GM18868 (cell line): ENCODE data around the gene GSTP1.
"Not testable (repeated sequence)": the region's sequence is repeated elsewhere in the genome, so short reads cannot be mapped to it uniquely, and the experiment has no call there.

Source experiments
- ATAC-seq: cut with Tn5 transposase; IDR thresholded peaks from one replicate; pipeline ENCODE4 v1.9.1; 2021; ENCODE audit warnings: mild to moderate bottlenecking, moderate library complexity; ENCODE audit not compliant: unreplicated experiment

The GSTP1 gene

GRCh38 chr11:67613313-67613959, 29.8 kb downstream of the GSTP1 start:
- no peak for ATAC-seq

GRCh38 chr11:67613960-67614715, 30.5 kb downstream of the GSTP1 start:
- peak; percentile 82 for ATAC-seq

DNA sequence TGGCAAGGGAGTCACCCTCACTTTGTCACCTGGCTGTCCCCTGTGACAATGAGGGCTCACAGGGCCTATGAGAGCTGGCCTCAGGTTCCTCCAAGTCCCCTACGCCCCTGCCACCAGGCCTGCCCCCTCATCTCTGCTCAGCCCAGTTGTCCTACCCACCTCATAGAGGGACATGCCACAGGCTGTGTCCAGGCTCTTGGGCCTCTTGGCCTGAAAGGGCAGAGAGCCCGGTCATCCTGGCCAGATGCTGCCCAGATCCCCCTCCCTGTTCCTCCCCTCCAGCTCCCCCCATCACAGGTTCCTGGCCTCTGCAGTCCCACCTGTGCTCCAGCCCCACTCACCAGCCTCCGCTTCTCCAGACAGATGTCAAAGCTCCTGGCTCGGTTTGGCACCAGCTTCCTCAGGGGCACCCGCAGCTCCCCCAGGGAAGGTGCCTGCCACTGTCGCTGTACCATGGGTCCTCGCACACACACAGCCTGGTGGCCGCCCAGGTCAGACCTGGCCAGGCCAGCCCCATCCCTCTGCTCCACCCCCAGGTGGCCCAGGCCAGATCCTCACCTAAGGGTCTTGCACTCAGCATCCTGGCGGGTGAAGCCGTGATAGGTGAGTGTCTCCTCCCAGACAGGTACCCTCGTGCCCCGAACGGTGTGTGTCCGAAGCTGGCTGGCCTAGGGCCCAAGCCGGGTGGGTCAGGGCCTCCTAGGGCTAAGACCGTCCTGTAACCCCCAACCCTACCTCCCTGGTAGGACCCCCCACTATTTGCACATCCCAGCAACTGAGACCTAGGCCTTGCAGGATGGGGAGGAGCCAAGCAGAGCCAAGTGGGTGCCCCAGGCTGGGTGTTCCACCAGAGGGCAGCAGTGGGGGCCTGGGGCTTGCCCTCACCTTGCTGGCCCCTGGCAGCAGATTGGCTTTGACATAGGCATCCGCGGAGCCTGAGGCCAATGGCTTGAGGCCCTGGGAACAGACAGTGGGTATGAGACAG, 31.4 kb downstream of the GSTP1 start:
- ATAC-seq, result no peak

DNA sequence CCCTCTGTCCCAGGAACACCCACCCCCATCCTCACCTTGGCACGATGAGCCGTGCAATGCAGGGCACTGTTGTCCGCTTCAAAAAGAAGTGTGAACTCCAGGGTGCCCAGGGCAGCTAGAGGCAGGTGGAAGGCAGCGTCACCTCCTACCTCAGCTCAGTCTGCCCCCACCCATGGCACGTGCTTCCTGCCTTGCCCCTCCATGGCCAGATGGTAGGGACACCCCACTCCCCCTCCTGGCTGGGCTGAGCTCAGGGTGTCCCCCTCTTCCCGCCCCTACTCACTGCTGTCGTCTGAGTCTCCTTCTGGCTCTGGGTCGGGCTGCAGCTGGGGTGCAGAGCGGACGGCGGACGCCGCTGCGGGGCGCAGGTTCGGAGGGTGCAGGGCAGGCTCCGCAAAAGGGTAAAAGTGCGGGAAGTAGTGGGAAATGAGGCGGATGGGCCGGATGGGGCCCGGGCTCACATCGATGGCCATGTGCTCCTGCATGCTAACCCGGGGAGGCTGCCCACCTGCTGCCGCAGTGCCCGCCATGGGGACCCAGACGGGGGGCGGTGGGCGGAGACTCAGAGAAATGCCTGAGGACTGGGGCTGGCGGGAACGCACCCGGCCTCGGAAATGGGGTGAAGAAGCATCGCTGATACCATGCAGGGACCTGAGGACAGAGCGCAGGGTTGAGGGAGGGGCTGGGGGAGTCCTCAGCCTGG, 32.3 kb downstream of the GSTP1 start:
- ATAC-seq, result no peak

DNA sequence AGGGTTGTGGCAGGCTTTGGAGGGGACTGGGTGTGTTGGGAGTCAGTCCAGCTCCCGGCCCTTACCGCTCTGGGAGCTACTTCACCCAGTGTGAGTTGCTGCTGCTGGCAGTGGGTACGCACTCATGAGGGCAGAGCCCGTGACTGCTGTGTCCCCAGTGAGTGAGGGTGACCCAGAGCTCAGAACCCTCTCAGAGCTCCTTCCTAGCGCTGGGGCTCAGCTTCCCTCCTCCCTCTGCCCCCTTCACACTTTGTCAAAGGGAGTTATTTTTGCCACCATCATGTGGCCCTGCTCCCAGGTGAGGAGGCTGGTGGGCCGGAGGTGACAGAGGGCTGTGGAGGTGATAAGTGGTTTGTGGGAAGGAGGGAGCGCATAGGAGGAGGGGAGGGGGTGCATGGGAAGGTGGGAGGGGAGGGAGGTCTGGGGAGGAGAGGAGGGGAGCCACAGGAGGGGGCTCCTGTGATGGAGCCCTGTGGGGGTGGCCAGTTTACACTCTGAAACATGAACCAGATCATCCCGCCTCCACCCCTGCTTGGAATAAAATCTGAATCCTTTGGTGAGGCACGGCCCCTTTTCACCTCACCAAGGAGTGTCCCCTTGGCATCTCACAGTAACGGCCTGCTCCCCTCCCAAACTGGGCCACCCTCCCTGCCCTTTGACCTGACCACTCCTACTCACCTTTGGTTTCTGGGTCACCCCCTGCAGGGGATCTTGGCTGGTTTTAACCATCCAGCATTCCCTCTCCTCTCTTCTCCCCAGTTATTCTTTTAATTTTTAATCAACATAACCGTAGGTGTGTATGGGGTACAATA, 33.0 kb downstream of the GSTP1 start:
- ATAC-seq, result no peak

DNA sequence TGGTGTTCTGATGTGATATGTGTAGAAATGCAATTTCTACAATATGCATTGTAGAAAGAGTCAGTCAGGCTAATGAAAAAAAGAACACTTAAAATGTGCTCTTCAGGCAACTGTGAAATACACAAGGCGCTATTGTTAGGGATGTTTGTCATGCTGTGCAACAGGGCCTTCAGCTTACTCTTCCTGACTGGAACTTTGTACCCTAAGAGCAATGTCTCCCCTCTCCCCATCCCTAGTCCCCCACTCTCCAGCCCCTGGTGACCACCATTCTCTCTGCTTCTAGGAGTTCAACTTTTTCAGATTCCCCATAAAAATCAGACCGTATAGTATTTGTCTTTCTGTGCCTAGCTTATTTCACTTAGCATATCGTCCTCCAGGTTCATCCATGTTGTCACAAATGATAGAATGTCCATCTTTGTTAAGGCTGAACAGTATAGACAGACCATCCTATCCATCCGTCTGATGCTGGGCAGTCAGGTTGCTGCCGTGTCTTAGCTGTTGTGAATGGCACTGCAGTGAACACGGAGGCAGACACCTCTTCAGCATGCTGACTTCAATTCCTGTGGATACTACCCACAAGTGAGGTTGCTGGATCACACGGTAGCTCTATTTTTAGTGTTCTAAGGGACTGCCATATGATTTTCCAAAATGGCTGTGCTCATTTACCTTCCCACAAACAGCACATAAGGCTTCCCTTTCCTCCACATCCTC, 33.8 kb downstream of the GSTP1 start:
- ATAC-seq, result no peak

- not testable (repeated sequence) for ATAC-seq
These were observed 35.5 kb downstream of the GSTP1 start for GRCh38 chr11:67618901-67619659.

- ATAC-seq, result not testable (repeated sequence)
These were observed 36.3 kb downstream of the GSTP1 start for GRCh38 chr11:67619683-67620618.

GRCh38 chr11:67620621-67621020, 37.0 kb downstream of the GSTP1 start:
- ATAC-seq, result not testable (repeated sequence)

GRCh38 chr11:67621928-67622327, 38.3 kb downstream of the GSTP1 start:
- ATAC-seq, result not testable (repeated sequence)

- not testable (repeated sequence) for ATAC-seq
These were observed 39.3 kb downstream of the GSTP1 start for GRCh38 chr11:67622905-67623304.

GRCh38 chr11:67623795-67624194, 40.2 kb downstream of the GSTP1 start:
- ATAC-seq, result not testable (repeated sequence)

GRCh38 chr11:67626131-67626833, 42.7 kb downstream of the GSTP1 start:
- ATAC-seq, result not testable (repeated sequence)

DNA sequence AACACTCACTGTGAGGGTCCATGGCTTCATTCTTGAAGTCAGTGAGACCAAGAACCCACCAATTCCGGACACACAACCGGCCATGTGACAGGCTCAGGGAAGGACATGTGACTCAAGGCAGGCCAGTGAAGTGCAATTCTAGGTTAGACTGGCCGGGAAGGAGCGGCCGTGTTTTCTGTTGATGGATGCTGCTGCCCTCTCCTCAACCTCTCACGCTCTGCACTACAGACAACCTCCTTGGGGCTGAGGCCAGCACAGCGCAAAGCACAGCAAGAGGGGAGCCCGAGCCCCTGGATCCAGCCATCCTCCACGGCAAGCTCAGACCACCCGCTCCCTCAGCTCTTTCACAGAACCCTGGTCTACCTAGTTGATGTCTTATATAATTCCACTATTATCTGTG, 43.4 kb downstream of the GSTP1 start:
- no peak for ATAC-seq

- no peak for ATAC-seq
These were observed 43.8 kb downstream of the GSTP1 start for GRCh38 chr11:67627441-67627811.

- no peak for ATAC-seq
These were observed 44.4 kb downstream of the GSTP1 start for GRCh38 chr11:67627812-67628624.
